Naive thymus-derived CD4-positive, alpha-beta T cell (primary cell): ENCODE data around the gene MICAL2. TPM values are rescaled to one million over a fixed set of nuclear protein-coding genes. Genes with fewer than 3 reads are reported as not detected.
A peak's percentile ranks its signal among the peaks of the same experiment; 100 is the strongest.

Experiments used
- ATAC-seq: fragments of 150-1000 bp; cut with Tn5 transposase; 2 replicates; pipeline ENCODE4 v1.10.0; 2021; ENCODE audit warnings: mild to moderate bottlenecking, moderate library complexity
- CTCF ChIA-PET: fragments of 350-600 bp; sonication (Branson Sonifier 250); formaldehyde crosslinking; loops from one replicate; lab custom pipeline; 2021; ENCODE audit warnings: antibody characterized with exemption; lab: Charles Lee
- POLR2A ChIA-PET: fragments of 350-600 bp; sonication (Branson Sonifier 250); formaldehyde crosslinking; loops from one replicate; lab custom pipeline; 2021; ENCODE audit warnings: antibody characterized with exemption, inconsistent platforms; lab: Charles Lee
- DNase-seq, 9 donors: peaks; one replicate each; pipeline versions ENCODE4 v3.0.0 to v3.0.0-alpha.2; 2020 to 2022; ENCODE audit warnings: mixed read lengths in 1 of 9
- H3K27ac ChIP-seq: one replicate; pipeline ENCODE4 v1.7.0; 2013; ENCODE audit warnings: mild to moderate bottlenecking, low read depth, low read length, moderate library complexity
- H3K27me3 ChIP-seq, 2 donors: one replicate each; pipeline ENCODE4 v1.7.0; 2013; ENCODE audit warnings: low read length in 2 of 2, mild to moderate bottlenecking in 2 of 2, moderate library complexity in 2 of 2; ENCODE audit not compliant: control insufficient read depth in 2 of 2, insufficient read depth in 2 of 2
- H3K36me3 ChIP-seq, 3 experiments: 1 replicate in 2 of 3; 2 replicates in 1 of 3; pipeline ENCODE4 v1.7.0; 2013; ENCODE audit warnings: low read length in 3 of 3, mild to moderate bottlenecking in 3 of 3, moderate library complexity in 1 of 3; ENCODE audit not compliant: insufficient read depth in 3 of 3, control insufficient read depth in 2 of 3
- H3K4me1 ChIP-seq, 2 donors: one replicate each; pipeline ENCODE4 v1.7.0; 2013; ENCODE audit warnings: low read length in 2 of 2, mild to moderate bottlenecking in 2 of 2, moderate library complexity in 1 of 2; ENCODE audit not compliant: control insufficient read depth in 2 of 2, insufficient read depth in 2 of 2
- H3K4me3 ChIP-seq: 2 replicates; pipeline ENCODE4 v1.7.0; 2013; ENCODE audit warnings: mild to moderate bottlenecking, low read length
- H3K9me3 ChIP-seq, 3 experiments: 1 replicate in 2 of 3; 2 replicates in 1 of 3; pipeline ENCODE4 v1.7.0; 2013; ENCODE audit warnings: low read length in 3 of 3; ENCODE audit not compliant: control insufficient read depth in 2 of 3
- H3K27ac Mint-ChIP-seq, 9 donors: one replicate each; pipeline ENCODE4 v1.8.0; 2020 to 2022; ENCODE audit warnings: mixed read lengths in 9 of 9, mild to moderate bottlenecking in 8 of 9, moderate library complexity in 5 of 9, inconsistent platforms in 2 of 9
- H3K27me3 Mint-ChIP-seq, 5 donors: one replicate each; pipeline ENCODE4 v1.8.0; 2021 to 2022; ENCODE audit warnings: mixed read lengths in 5 of 5, mild to moderate bottlenecking in 1 of 5
- H3K36me3 Mint-ChIP-seq, 5 donors: one replicate each; pipeline ENCODE4 v1.8.0; 2020 to 2022; ENCODE audit warnings: mixed read lengths in 5 of 5, mild to moderate bottlenecking in 3 of 5, inconsistent platforms in 1 of 5
- H3K4me1 Mint-ChIP-seq, 7 donors: one replicate each; pipeline ENCODE4 v1.8.0; 2020 to 2022; ENCODE audit warnings: mixed read lengths in 7 of 7, mild to moderate bottlenecking in 3 of 7, inconsistent platforms in 1 of 7
- H3K4me3 Mint-ChIP-seq, 10 donors: one replicate each; pipeline ENCODE4 v1.8.0; 2020 to 2022; ENCODE audit warnings: mild to moderate bottlenecking in 10 of 10, mixed read lengths in 10 of 10, moderate library complexity in 6 of 10, inconsistent platforms in 2 of 10
- H3K9me3 Mint-ChIP-seq, 11 donors: one replicate each; pipeline ENCODE4 v1.8.0; 2020 to 2022; ENCODE audit warnings: mixed read lengths in 11 of 11, mild to moderate bottlenecking in 4 of 11, inconsistent platforms in 1 of 11, moderate library complexity in 1 of 11
- intact Hi-C, 2 donors: fragments of 100-400 bp; cut with micrococcal nuclease; formaldehyde crosslinking; loops; one replicate each; pipeline ENCODE4 v1.15.1; 2023
- polyA plus RNA-seq, 2 donors: library from polyadenylated mRNA; unstranded; fragments of 300-500 nt; fragmentation: Illumina TruSeq; gene quantifications; one replicate each; pipeline ENCODE4 v1.2.3, GENCODE V29; 2021
- total RNA-seq, 6 experiments: library from RNA in 5 of 6; stranded (reverse) in 5 of 6; gene quantifications; 1 replicate in 5 of 6; 2 replicates in 1 of 6; pipeline ENCODE4 v1.2.3 and lab custom pipeline; 2021 to 2026

MICAL2 gene
- total and polyA plus RNA-seq, 7 experiments from 2014 or later, result 1.1 to 112 (median 7.6) TPM

DNA sequence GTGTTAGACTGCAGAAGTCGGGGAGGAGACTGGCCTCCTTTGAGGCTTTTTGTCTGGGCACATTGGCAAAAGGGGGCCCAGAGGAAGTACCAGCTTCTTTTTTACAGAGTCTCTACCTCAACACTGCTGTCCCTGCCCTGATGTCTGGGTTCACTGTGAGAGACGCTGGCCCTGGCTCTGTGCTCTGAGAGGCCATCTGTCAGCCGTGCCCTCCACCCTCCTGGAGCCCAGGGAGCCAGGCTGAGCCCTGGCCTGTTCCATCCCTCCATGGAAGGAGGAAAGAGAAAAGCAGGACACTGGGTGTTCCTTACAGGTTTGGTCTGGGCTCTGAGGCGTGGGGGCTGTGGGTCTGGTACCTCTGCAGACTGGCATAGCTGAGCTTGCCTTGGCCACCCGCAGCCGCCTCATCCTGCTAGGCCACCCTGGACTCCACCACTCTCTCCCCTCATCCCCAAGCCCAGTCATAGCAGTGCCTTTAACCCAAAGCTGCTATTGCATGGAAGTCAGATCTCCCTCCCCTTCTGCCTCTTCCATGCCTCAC is 161.5 kb downstream of the MICAL2 start:
- Mint-ChIP-seq H3K27ac (no peak overlapping the region), H3K36me3 (no peaks in the 10 kb centered on the region), H3K9me3 (no peaks in the 10 kb centered on the region), H3K27me3 (no peaks in the 10 kb centered on the region), H3K4me1 (peaks cover 0 to 8% (median 0%) of the 10 kb centered on the region in 7 donors), H3K4me3 (no peak overlapping the region)
- Histone ChIP-seq H3K4me1 (no peaks in the 10 kb centered on the region), H3K36me3 (no peaks in the 10 kb centered on the region), H3K27ac (no peak overlapping the region), H3K9me3 (no peaks in the 10 kb centered on the region), H3K4me3 (no peak overlapping the region), H3K27me3 (no peaks in the 10 kb centered on the region)
- ATAC-seq, result no peak
- no peak for DNase-seq
- POLR2A ChIA-PET, result interaction anchor here (0.6 kb wide), 2 partner anchors 253 to 1463 kb away, joined by 3 to 4 read pairs; no protein-coding TSS in a partner anchor
- intact Hi-C loops, result no loop called here
- CTCF ChIA-PET, result interaction anchor here (1.2 kb wide), 1 partner anchor 225 kb away, joined by 4 read pairs; no protein-coding TSS in a partner anchor

DNA sequence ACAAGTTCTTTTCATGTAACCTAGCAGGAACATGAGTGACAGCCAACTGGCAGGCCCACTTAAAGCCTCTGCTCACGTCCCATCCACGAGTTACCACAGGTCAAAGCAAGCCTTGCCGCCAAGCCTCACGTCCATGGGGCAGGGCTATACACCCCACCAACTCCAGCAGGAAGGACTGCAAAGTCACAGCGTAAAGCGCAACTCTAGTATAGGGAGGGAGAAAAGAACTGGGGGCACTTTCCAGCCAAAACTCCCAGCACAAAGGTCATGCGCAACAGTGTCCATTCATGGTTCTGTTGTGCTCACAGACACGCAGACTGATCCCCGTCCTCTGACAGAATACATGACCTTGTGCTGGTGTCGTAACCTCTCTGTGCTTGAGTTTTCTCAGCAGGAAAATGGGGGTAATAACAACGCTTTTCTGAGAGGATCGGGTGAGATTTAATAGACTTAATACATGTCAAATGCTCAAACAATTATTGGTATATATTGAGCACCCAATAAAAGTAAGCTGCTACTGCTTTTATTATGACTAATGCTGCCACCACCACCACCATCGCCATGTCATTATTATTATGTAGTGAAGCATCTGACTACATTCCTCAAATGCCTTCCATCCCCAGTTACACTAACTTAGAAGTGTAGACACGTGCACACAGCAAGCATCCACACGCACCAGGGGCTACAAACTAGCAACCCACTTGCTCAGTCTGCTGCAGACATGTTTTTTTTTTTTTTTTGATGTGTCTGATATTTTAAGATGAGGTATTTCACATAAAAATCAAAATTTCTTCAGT is 162.6 kb downstream of the MICAL2 start:
- H3K27me3 Mint-ChIP-seq, result no peaks in the 10 kb centered on the region
- Histone ChIP-seq H3K27me3 (no peaks in the 10 kb centered on the region), H3K4me1 (no peaks in the 10 kb centered on the region), H3K27ac (no peak overlapping the region), H3K9me3 (no peaks in the 10 kb centered on the region), H3K36me3 (no peaks in the 10 kb centered on the region), H3K4me3 (no peak overlapping the region)
- no peak overlapping the region for H3K4me3 Mint-ChIP-seq
- intact Hi-C loops, result no loop called here
- H3K9me3 Mint-ChIP-seq, result no peaks in the 10 kb centered on the region
- CTCF ChIA-PET, result interaction anchor here (1.2 kb wide), 1 partner anchor 226 kb away, joined by 4 read pairs; no protein-coding TSS in a partner anchor
- H3K4me1 Mint-ChIP-seq, result peaks cover 0 to 8% (median 0%) of the 10 kb centered on the region in 7 donors
- no peak overlapping the region for H3K27ac Mint-ChIP-seq
- no peaks in the 10 kb centered on the region for H3K36me3 Mint-ChIP-seq
- POLR2A ChIA-PET, result no interaction called here
- no peak for DNase-seq
- no peak for ATAC-seq

DNA sequence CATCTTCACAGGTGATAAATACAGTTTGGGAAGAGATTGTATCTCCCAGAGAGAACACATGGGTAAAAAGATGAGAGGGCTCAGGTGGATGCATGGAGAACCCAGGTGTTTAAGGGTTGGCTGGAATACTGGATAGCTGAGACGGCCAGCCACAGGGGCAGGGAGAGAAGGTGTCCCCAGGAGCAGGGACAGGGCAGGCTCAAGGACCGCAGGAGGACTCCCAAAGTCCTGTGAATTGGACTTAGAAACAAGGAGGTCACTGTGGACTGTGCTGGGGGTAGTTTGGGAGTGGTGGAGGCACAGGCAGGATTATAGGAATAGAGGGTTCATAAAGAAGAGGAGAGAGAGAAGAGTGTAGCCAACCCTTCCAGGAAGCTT is 163.2 kb downstream of the MICAL2 start:
- DNase-seq (no peak), ATAC-seq (no peak)
- peaks cover 0 to 8% (median 0%) of the 10 kb centered on the region in 7 donors for H3K4me1 Mint-ChIP-seq
- Histone ChIP-seq H3K4me3 (no peak overlapping the region), H3K27ac (no peak overlapping the region), H3K27me3 (no peaks in the 10 kb centered on the region), H3K36me3 (no peaks in the 10 kb centered on the region), H3K4me1 (no peaks in the 10 kb centered on the region), H3K9me3 (no peaks in the 10 kb centered on the region)
- ChIA-PET CTCF (no interaction called here), POLR2A (no interaction called here)
- no peaks in the 10 kb centered on the region for H3K27me3 Mint-ChIP-seq
- no peaks in the 10 kb centered on the region for H3K36me3 Mint-ChIP-seq
- H3K27ac Mint-ChIP-seq, result peak overlapping the region in 1 of 9 donors; percentile 38
- H3K4me3 Mint-ChIP-seq, result no peak overlapping the region
- H3K9me3 Mint-ChIP-seq, result no peaks in the 10 kb centered on the region
- intact Hi-C loops, result no loop called here

DNA sequence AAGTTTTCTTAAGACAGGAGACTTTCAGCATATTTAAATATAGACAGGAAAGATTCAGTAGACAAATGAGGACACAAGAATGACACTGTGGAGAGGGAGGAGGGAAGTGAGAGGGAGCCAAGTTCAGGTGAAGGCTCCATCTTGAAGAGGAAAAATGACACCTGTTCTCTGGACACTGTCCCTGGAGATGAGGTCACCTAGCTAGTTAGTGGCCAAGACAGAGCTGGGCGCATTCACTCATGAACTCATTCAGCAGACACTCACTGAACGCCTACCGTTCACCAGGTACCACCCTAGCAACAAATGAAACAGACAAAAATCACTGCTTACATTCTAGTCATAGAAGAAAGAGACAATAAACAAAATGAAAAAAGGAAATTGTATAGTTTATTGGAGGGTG is 163.7 kb downstream of the MICAL2 start:
- Mint-ChIP-seq H3K9me3 (no peaks in the 10 kb centered on the region), H3K27me3 (no peaks in the 10 kb centered on the region), H3K27ac (no peak overlapping the region), H3K4me1 (peaks cover 0 to 8% (median 0%) of the 10 kb centered on the region in 7 donors), H3K4me3 (no peak overlapping the region), H3K36me3 (no peaks in the 10 kb centered on the region)
- Histone ChIP-seq H3K27ac (no peak overlapping the region), H3K36me3 (no peaks in the 10 kb centered on the region), H3K9me3 (no peaks in the 10 kb centered on the region), H3K27me3 (no peaks in the 10 kb centered on the region), H3K4me1 (no peaks in the 10 kb centered on the region), H3K4me3 (no peak overlapping the region)
- ATAC-seq (no peak), DNase-seq (no peak)
- CTCF ChIA-PET, result no interaction called here
- intact Hi-C loops, result no loop called here
- POLR2A ChIA-PET, result no interaction called here

DNA sequence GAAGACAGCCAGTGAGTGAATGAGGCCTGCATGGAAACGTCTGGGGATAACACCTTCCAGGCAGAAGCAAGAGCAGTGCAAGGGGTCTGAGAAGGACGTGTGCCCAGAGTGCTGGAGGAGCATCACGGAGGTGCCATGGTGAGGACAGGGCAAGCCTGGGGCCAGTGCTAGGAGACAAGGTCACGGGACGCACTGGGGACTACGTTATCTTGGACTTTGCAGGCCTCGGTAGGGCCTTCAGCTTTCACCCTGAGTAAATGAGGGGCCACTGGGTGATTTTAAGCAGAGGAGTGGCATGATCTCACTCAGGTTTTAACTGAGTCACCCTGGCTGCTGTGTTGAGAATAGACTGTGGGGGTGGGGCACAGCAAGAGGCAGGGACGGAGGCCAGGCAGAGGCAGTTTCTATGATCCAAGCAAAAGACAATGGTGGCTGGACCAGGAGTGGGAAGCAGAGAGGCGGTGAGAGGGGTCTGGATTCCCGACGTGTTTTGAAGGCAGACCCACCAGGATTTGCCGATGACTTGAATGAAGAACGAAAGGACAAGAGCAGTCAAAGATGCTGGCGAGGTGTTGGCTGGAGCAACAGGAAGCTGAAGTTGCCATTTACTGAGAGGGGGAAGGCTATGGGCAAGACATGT is 164.3 kb downstream of the MICAL2 start:
- Histone ChIP-seq H3K27ac (no peak overlapping the region), H3K9me3 (no peaks in the 10 kb centered on the region), H3K27me3 (no peaks in the 10 kb centered on the region), H3K4me1 (no peaks in the 10 kb centered on the region), H3K4me3 (no peak overlapping the region), H3K36me3 (no peaks in the 10 kb centered on the region)
- Mint-ChIP-seq H3K9me3 (no peaks in the 10 kb centered on the region), H3K27me3 (no peaks in the 10 kb centered on the region), H3K36me3 (no peaks in the 10 kb centered on the region), H3K27ac (no peak overlapping the region), H3K4me3 (no peak overlapping the region), H3K4me1 (peaks cover 0 to 8% (median 0%) of the 10 kb centered on the region in 7 donors)
- ATAC-seq (no peak), DNase-seq (no peak)
- CTCF ChIA-PET, result interaction anchor here (15.1 kb wide), 1 partner anchor 226 kb away, joined by 259 read pairs; no protein-coding TSS in a partner anchor
- POLR2A ChIA-PET, result no interaction called here
- intact Hi-C loops, result no loop called here

DNA sequence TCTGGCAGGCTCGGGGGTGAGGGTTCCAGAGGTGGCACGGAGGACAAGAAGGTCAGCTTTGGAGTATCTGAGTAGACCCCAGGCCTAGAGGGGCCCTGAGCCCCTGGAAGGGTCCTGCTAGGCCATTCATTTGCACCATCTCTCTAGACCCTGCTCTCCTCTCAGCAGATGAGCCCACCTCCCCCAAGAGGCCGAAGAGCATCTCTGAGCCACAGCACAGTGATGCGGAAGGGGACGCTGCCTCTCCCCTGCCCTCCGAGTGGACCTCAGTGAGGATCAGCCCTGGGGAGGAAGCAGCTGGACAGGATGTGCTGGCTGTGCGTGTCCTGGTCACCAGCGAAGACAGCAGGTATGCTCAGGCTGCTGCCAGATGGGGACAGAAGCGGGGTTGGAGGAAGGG is 165.4 kb downstream of the MICAL2 start:
- H3K27ac ChIP-seq, result no peak overlapping the region
- no peaks in the 10 kb centered on the region for H3K27me3 ChIP-seq
- ChIA-PET CTCF (interaction anchor here (15.1 kb wide), 1 partner anchor 227 kb away, joined by 259 read pairs; no protein-coding TSS in a partner anchor), POLR2A (no interaction called here)
- H3K4me3 Mint-ChIP-seq, result no peak overlapping the region
- H3K4me1 ChIP-seq, result no peaks in the 10 kb centered on the region
- H3K27me3 Mint-ChIP-seq, result no peaks in the 10 kb centered on the region
- ATAC-seq, result no peak
- no peaks in the 10 kb centered on the region for H3K36me3 Mint-ChIP-seq
- DNase-seq, result no peak
- H3K9me3 Mint-ChIP-seq, result no peaks in the 10 kb centered on the region
- H3K9me3 ChIP-seq, result no peaks in the 10 kb centered on the region
- no peak overlapping the region for H3K4me3 ChIP-seq
- H3K4me1 Mint-ChIP-seq, result peaks cover 0 to 5% (median 0%) of the 10 kb centered on the region in 7 donors
- H3K36me3 ChIP-seq, result no peaks in the 10 kb centered on the region
- intact Hi-C loops, result no loop called here
- H3K27ac Mint-ChIP-seq, result no peak overlapping the region
